HG02938 (cell line): ENCODE results near the gene ZNF497.
"Not testable (repeated sequence)": the region's sequence is repeated elsewhere in the genome, so short reads cannot be mapped to it uniquely, and the experiment has no call there.

Source experiments
- ATAC-seq: cut with Tn5 transposase; IDR thresholded peaks from one replicate; pipeline ENCODE4 v1.9.1; 2021; ENCODE audit warnings: mild to moderate bottlenecking, moderate library complexity; ENCODE audit not compliant: unreplicated experiment

Gene ZNF497

DNA sequence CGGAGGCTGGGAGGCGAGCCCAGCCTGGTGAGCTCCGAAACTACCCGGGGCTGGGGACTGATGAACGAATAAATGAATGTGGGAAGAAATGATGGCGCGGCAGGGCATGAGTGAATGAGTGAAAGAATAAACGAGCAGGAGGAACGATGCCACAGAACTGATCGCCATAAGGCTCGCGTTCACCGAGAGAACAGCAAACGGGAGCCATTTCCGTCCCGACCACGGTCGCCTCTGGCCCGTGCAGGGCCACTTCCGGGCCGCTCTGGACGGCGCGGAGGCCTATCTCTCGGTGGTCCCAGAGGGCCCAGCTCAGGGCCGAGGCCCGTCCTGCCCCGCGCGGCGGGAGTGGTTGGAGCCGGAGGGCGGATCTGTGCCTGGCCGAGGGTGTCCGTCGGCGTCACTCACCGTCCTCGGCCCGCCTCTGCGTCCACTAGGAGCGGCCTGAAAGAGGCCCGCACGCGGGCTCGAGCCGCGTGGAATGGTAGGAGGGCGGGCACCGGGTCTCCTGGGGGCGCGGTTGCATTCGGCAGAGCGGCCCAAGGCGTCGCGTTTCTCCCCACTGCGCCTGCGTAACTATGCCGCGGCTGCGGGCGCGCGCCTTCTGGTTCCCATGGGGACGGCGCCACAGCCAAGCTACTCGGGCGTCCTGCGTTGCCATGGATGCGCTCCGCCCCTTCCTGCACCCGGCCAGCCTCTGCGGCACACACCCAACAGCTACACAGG lies at the start of gene ZNF497:
Gene ZNF497 (minus strand): TSS at position 480 of the 723 bp plus-strand sequence. CDS start 5,116 bp downstream, outside the sequence.
- ATAC-seq, result peak; percentile 78

DNA sequence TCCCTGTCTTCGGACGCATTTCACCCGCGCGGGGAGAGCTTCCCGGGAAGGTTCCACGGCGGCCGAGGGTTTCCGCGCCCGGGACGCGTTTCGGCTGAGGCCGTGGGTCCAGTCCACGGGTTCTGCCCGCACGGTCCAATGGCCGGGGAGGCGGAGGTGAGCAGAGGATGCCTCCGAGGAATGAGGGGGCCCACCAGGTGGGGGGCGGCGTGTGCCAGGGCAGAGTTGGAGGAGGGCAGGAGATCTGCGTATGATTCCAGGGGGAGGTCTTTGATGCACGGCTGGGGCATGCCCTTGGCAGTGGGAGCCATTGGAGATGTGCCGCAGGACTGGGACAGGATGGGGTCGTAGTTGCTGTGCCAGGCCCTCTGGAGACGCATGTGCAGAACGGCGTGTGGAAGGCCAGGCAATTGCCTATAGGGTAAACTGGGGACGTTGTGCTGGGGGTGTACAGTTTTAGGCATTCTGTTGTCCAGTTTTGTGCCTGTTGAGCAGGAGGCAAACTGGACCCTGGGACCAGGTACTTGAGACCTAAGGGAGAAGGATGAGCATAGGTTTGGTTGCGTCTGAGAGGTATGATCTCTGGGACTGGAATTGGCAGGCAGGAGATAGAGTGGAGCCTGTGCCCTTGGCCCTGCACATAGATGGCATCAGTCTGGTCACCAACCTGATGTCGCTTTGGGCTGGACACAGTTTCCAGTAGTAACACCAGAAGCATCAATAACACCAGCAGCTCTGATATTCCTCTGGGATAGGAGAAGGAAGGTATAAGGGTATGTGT lies 46.6 kb upstream of the ZNF497 start:
- ATAC-seq, result peak; percentile 17

DNA sequence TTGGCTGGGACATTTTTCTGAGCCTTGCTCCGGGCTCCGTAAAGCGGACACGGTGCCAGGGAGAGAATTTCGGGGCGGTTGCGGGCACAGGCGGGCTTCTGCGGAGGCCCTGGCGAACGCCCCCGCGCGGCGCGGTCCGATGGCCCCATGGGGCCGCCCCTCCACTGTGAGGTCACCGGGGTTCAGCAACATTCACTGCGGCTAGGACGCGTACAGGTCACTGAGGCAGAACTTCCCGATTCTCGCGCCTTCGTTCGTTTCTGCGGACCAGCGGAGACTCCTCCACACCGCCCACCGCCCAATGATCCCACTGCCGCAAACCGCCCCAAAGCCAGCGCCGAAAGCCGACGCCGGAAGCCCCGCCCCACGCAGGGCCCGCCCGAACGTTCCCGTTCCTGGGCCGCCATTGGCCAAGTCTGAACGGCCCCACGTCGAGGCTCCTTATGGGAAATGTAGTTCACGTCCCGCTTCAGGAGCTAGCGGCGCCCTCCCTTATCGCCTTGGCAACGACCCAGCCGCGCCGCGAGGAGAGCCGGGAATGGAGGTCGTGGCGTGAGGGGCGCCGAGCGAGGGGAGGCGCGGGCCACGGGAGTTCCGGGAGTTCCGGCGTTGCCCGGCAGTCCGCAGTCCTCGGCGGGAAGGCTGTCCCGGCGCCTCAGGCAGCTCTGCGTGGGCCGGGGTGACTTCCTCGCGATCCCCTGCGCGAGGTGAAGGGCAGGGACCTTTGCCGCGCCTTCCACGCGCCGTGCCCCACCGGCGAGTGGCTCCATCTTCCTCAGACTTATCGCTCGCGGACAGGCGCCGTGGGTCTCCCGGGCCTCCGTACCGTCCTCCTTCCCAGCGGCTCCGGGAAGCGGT lies 45.8 kb upstream of the ZNF497 start, which contains the start of gene ZNF584:
Gene ZNF584 (plus strand): TSS at position 498 of the 858 bp plus-strand sequence. CDS start 499 bp downstream, outside the sequence.
- peak; percentile 92 for ATAC-seq

DNA sequence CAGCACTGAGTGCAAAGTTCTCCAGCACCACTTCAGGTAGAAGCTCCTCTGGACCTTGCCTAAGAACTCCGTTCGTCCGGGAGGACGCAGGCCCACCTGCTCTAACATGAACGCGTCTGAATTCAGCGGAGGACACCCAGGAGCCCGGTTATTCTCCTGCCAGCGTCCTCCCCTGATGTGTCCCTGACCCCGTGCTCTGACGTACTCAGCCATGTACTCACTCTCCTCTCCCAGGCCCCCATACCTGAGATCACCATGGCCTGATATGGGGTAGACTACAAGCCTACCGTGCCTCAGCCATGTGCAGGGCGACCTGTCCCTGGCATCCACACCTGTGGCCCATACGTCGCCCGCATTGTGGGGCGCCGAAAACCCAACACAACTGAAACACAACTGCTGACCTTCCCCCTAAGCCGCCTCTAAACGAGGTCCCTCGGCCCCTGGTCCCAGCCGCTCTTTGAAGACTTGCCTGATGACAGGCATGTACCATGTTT lies 45.2 kb upstream of the ZNF497 start:
- no peak for ATAC-seq

DNA sequence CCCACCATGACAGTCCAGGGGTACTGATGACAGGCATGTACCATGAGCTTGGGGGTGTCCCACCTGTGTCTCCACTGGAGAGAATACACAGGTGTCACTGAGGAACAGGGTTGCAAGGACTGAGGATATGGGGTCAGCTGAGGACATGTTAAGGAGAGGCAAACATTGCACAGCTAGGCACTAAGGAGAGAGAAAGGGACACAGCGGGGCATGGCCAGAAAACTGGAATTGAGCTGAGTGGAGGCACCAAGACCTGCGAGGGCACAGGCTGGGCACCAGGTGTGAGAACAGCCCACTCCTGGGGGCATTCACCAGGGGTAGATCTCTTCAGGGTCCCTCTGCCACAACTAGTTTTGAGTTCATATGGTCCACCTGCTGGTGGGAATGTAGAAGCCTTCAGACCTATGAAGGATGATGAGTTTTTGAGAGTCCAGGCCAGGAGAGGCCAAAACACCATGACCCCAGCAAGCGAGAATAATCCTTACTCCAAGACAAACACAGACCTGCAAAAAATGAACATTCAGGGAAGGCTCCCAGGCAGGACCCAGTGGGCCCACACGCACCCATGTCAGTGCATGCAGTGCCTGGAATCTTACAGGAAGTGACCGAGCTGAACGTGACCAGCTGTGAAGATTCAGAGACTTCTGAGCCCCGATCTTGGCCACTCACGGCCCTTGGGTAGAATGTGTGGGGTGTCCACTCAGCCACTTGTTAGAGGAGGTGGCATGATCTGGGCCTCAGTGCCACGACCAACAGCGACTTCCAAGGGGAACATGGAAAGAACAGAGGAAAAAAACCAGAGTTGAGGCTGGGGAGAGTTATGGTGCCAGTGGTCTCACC lies 44.5 kb upstream of the ZNF497 start:
- no peak for ATAC-seq

DNA sequence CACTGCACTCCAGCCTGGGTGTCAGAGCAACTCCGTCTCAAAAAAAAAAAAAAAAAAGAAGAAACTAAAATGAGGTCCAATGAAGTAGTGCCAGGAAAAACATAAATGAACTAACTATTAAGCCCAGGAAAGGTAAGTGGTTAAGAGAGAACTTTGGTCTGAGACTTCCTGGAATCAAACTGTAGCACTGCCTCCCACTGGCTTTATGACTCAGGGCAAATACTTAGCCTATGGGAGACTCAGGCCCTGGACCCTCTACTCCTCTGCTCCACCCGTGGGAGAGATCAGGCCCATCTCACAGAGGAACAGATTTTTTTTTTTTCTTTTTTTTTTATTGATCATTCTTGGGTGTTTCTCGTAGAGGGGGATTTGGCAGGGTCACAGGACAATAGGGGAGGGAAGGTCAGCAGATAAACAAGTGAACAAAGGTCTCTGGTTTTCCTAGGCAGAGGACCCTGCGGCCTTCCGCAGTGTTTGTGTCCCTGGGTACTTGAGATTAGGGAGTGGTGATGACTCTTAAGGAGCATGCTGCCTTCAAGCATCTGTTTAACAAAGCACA lies 41.4 kb upstream of the ZNF497 start:
- ATAC-seq, result not testable (repeated sequence)

DNA sequence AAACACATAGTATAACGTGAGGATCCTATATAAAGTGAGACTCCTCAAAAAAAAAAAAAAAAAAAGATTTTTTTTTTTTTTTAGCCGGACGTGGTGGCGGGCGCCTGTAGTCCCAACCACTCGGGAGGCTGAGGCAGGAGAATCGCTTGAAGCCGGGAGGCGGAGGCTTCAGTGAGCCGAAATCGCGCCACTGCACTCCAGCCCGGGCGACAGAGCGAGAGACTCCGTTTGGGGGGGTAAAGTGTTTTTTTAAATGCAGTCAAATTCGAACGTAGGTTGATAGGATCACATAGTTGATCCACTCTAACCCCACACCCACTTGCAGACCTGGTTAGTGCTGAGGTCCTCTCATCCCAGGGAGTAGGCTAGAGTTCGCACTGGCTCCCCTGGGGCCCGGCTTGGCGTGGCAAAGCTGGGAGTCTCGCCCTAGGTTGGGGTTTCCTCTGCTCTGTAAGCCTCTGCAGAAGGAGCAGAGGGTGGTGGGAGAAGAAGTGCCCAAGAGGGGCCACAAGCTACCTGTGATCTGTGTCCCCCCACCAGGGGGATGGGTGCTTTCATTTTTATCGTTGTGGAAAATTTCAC lies 39.4 kb upstream of the ZNF497 start:
- no peak for ATAC-seq

DNA sequence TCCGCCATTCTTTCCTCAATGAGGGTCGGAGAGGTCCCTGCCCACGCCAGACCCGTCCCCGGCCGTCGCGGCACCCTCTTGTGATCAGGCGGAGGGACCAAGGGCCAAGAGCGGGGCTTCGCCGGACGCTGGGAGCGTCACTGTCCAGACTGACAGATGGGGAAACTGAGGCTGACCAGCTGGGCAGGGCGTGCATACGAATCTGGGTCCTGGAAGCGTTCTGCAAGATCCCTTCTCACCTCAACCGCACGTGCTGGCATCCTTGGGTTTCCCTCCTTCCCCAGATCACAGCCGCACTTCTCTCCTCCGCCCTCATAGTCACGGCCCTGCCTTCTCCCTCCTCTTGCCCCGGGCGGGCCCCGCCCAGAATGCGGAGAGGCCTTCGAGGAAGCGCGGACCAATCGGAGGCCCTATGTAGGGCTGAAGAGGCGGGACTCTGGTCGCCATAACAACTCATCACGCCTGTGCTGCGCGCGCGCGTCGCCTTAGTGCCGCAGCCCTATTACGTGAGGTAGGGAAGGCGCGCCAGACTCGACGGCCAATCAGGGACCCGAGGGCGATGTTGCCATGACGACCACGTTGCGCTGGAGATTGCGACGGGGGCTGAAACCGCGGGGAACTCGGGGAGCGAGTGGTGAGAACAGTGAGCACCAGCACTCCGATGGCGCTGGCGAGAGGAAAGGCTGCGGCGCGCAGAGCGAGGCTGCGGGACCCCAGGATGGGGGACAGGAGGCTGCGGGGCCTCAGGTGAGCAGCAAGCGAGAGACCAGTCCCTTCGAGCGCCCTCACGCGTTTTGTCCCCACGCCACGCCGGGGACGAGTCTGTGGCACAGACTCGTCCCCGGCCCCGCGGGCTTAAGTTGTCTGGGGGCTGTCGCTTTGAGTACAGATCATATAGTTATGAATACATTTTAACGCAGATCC lies 38.6 kb upstream of the ZNF497 start:
- peak; percentile 96 for ATAC-seq

DNA sequence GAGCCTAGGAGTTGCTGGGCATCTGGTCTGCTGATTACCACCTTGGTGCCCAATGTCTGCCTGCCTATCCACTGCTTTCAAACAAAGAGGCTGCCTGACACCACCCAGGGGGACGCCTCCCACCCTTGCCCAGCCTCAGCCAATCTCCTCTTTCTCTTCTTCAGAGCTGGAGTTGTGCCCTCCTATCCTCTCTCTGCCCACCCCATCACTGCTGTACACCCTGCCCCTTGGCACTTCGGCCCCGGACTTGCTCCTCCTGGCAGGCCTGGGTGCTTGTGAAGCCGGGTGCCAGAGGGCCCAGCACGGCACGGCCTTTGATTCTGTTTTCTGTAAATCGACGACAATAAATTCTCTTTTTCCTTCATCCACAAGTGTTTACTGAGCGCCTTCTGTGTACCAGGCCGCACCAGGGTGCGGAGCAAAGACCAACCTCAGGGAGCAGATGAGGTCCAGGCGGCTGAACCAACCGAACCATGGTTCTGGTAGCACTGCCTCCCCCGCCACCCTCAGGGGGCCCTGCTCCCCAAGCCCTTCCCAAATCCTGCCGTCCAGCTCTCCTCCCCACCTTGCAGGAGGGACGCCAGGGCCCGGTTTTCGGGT lies 37.9 kb upstream of the ZNF497 start:
- no peak for ATAC-seq

DNA sequence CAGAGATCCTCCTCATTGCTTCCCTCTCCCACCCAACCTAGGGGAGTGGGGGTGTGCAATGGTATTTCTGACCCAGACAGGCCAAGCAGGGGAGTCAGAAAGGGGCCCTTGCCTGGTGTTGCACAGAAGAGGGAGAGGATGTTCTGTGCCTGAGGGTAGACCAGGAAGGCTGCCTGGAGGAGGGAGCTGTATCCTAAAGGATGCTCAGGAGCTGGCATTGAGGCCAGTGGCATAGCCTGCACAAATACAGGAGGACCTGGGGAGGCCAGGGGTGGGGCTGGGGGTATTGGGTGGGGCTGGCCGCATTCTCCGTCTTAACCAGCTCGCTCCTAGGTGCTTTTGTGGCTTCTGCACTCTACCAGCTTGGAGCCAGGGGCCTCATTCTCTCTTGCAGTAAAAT lies 37.4 kb upstream of the ZNF497 start:
- ATAC-seq, result no peak

DNA sequence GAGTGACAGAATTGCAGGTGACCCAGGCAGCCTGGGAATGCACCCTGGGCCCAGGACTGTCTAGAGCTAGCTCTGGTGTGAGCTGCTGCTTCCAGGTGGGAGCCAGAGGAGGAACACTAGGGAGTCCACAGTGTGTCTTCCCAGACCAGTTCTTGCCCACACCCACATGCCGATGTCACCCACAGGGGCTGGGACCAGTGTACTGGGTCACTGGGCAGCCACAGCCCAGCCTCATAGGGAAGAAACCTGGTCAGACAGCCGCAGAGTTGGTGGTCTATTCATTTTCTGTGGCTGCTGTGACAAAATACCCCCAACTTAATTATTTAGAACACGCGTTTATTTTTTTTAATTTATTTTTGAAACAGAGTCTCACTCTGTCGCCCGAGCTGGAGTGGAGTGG lies 36.0 kb upstream of the ZNF497 start:
- no peak for ATAC-seq

DNA sequence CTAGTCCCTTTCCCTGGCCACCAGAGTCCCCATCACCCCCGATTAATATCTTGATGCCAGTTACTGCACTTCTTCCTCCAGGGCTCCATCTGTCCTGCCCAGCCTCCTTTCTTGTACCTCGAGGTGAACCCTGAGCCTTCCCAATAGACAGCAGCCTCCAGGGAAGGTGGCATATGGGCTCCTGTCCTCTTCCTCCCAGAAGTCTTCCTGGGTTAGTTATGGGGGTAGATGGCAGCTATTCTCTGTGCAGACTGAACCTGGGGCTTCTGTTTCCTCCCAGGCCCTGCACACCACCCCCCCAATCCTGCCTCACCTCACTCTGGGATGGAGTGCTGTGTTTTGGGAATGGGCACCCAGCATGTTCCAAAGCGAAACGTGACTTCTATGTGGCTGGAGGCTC lies 35.5 kb upstream of the ZNF497 start:
- ATAC-seq, result no peak

DNA sequence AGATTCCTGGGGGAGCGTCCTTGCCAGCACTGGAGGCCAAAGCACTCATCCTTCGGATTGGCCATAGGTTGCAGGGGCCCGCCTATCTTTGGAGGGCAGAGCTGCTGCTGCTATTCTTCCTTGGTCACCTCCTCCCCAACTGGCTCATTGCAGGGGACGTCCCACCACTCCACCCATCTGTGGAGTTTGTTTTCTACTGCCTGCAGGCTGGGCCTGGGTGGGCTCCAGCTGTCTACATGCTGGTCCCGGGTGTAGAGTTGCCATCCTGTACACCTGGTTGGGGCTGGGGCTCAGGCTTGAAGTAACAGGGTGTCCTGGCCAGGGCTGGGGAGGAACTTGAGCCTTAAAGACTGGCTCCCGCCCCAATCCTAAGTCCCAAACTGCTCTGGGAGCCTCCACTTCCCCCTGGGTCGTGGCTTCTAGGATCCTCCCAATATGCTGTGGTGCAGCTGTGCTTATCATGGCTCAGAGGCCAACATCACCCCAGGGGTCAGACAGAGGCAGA lies 35.0 kb upstream of the ZNF497 start:
- ATAC-seq, result no peak

DNA sequence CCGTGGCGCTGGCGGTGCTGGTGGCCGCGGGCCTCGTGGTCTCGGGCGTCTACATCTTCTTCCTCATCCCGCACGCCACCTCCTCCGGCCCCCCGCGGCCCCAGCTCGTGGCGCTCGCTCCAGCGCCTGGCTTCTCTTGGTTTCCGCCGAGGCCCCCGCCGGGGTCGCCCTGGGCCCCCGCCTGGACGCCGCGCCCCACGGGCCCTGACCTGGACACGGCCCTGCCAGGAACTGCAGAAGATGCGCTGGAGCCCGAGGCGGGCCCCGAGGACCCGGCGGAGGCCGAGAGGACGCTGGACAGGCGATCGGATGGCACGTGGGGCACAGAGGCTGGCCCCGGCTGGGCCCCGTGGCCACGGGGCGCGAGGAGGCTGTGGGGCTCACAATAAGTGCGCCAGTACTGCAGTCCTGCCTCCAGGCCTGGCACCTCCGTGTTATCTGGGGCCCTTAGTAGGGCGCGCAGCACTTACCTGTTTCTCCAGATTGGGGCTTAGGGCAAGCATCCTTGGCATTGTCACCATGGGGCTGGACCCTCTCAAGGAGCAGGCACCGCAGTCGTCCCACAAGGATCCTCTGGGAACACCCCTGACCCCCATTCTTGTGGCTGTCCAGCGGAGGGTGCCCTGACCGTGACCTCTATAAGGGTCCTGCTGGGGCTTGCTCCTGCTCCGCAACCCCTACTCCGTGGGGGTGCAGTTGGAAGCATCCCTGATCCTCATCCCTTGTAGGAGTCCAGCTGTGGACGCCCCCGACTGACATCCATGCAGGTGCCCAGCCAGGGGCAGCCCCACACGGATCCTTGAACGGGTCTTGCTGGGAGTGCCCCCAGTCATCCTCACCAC lies 34.4 kb upstream of the ZNF497 start:
- no peak for ATAC-seq

DNA sequence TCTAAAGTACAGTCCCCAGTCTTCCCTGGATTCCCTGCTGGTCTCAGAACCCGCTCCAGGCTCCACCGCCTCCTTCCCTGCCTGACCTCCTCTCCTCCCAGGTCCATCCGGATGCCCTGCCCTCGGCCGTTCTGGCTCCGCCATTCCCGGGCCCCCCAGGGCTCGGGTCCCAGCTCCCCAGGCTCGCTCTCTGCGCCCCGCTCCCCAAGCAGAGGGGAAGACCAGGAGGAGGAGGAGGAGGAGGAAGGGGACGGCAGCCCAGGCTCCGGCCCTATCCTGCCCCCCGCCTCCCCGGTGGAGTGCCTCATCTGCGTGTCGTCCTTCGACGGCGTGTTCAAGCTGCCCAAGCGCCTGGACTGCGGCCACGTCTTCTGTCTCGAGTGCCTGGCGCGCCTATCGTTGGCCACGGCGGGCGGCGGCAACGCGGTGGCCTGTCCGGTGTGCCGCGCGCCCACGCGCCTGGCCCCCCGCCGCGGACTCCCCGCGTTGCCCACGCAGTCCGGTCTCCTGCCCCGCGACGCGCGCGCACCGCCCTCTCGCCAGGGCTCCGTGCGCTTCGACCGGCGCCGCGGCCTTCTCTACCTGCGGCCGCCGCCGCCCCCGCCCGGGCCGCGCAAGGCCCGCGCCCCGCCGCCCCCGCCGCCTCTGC lies 33.6 kb upstream of the ZNF497 start:
- no peak for ATAC-seq

DNA sequence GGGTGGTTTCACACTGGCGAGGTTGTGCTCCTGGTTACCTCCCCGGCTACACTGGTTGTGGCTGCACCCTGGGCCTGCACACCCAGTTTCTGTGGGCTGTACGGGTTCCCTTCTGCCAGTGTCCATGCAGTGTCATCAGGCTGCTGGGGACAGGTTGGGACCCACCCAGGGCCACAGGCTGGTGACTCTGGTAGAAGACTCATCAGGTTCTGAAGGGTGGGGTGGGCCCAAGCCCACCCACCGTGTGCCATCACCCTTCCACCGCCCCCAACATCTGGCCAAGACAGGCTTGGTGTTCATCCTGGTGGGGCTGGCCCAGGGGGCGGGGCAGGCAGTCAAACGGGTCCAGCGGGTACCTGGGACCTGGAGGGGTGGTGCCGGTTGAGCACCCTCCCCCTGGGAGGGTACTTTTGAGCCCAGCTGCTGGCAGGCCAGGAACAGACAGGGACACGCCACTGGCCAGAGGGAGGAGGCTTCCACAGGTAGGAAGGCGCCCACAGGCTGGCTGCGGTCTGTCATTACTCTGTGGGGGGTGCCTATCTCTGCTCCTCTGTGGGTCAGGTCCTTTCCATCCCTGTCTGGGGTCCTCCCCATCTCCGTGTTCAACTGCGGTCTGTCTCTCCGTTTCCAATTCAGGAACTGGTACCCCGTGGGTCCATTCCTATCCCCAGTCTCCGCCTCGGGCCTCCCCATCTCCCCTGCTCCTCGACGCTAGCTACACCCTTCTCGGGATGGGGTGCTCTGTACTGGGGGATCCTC lies 32.8 kb upstream of the ZNF497 start, which contains the start of gene RNF225:
Gene RNF225 (plus strand): TSS at position 437 of the 759 bp plus-strand sequence. CDS start 434 bp downstream, outside the sequence.
- ATAC-seq, result no peak
